Measurements from ENCODE around the gene PRDM7.
"Not testable (repeated sequence)": the region's sequence is repeated elsewhere in the genome, so short reads cannot be mapped to it uniquely, and the experiment has no call there.

Gene PRDM7

GRCh38 chr16:90098936-90099335 is 21.8 kb upstream of the PRDM7 start:
- not testable (repeated sequence) for H3K9me3 ChIP-seq (ENCODE audit: control insufficient read depth in 2 of 2, low read length in 2 of 2); H3K4me3 ChIP-seq (ENCODE audit: low read length in 2 of 2); H3K36me3 ChIP-seq (ENCODE audit: control insufficient read depth in 2 of 2, insufficient read depth in 2 of 2, low read length in 2 of 2); H3K9ac ChIP-seq (ENCODE audit: low read depth in 1 of 2, low read length in 2 of 2); H3K27me3 ChIP-seq (ENCODE audit: control insufficient read depth in 2 of 2, insufficient read depth in 2 of 2, low read length in 2 of 2); H3K27ac ChIP-seq (ENCODE audit: low read depth in 2 of 2, low read length in 2 of 2); H3K4me1 ChIP-seq (ENCODE audit: control insufficient read depth in 2 of 2, insufficient read depth in 2 of 2, low read length in 2 of 2)

GRCh38 chr16:90097010-90097684 is 20.0 kb upstream of the PRDM7 start:
- not testable (repeated sequence) for H3K9me3 ChIP-seq (ENCODE audit: control insufficient read depth in 2 of 2, low read length in 2 of 2); H3K9ac ChIP-seq (ENCODE audit: low read depth in 1 of 2, low read length in 2 of 2); H3K4me1 ChIP-seq (ENCODE audit: control insufficient read depth in 2 of 2, insufficient read depth in 2 of 2, low read length in 2 of 2); H3K27me3 ChIP-seq (ENCODE audit: control insufficient read depth in 2 of 2, insufficient read depth in 2 of 2, low read length in 2 of 2); H3K36me3 ChIP-seq (ENCODE audit: control insufficient read depth in 2 of 2, insufficient read depth in 2 of 2, low read length in 2 of 2); H3K27ac ChIP-seq (ENCODE audit: low read depth in 2 of 2, low read length in 2 of 2); H3K4me3 ChIP-seq (ENCODE audit: low read length in 2 of 2)

GRCh38 chr16:90094791-90095190 is 17.7 kb upstream of the PRDM7 start:
- not testable (repeated sequence) for H3K27me3 ChIP-seq (ENCODE audit: control insufficient read depth in 2 of 2, insufficient read depth in 2 of 2, low read length in 2 of 2); H3K9me3 ChIP-seq (ENCODE audit: control insufficient read depth in 2 of 2, low read length in 2 of 2); H3K9ac ChIP-seq (ENCODE audit: low read depth in 1 of 2, low read length in 2 of 2); H3K27ac ChIP-seq (ENCODE audit: low read depth in 2 of 2, low read length in 2 of 2); H3K36me3 ChIP-seq (ENCODE audit: control insufficient read depth in 2 of 2, insufficient read depth in 2 of 2, low read length in 2 of 2); H3K4me1 ChIP-seq (ENCODE audit: control insufficient read depth in 2 of 2, insufficient read depth in 2 of 2, low read length in 2 of 2); H3K4me3 ChIP-seq (ENCODE audit: low read length in 2 of 2)

- H3K27ac ChIP-seq (ENCODE audit: low read depth in 2 of 2, low read length in 2 of 2); H3K27me3 ChIP-seq (ENCODE audit: control insufficient read depth in 2 of 2, insufficient read depth in 2 of 2, low read length in 2 of 2); H3K4me1 ChIP-seq (ENCODE audit: control insufficient read depth in 2 of 2, insufficient read depth in 2 of 2, low read length in 2 of 2); H3K9me3 ChIP-seq (ENCODE audit: control insufficient read depth in 2 of 2, low read length in 2 of 2); H3K36me3 ChIP-seq (ENCODE audit: control insufficient read depth in 2 of 2, insufficient read depth in 2 of 2, low read length in 2 of 2); H3K9ac ChIP-seq (ENCODE audit: low read depth in 1 of 2, low read length in 2 of 2); H3K4me3 ChIP-seq (ENCODE audit: low read length in 2 of 2): not testable (repeated sequence)
Measured at GRCh38 chr16:90094296-90094695, 17.2 kb upstream of the PRDM7 start.

- not testable (repeated sequence) for H3K9me3 ChIP-seq (ENCODE audit: control insufficient read depth in 2 of 2, low read length in 2 of 2); H3K27me3 ChIP-seq (ENCODE audit: control insufficient read depth in 2 of 2, insufficient read depth in 2 of 2, low read length in 2 of 2); H3K36me3 ChIP-seq (ENCODE audit: control insufficient read depth in 2 of 2, insufficient read depth in 2 of 2, low read length in 2 of 2); H3K4me3 ChIP-seq (ENCODE audit: low read length in 2 of 2); H3K27ac ChIP-seq (ENCODE audit: low read depth in 2 of 2, low read length in 2 of 2); H3K9ac ChIP-seq (ENCODE audit: low read depth in 1 of 2, low read length in 2 of 2); H3K4me1 ChIP-seq (ENCODE audit: control insufficient read depth in 2 of 2, insufficient read depth in 2 of 2, low read length in 2 of 2)
Measured at GRCh38 chr16:90093799-90094198, 16.7 kb upstream of the PRDM7 start.

GRCh38 chr16:90092781-90093180 is 15.7 kb upstream of the PRDM7 start:
- not testable (repeated sequence) for H3K27me3 ChIP-seq (ENCODE audit: control insufficient read depth in 2 of 2, insufficient read depth in 2 of 2, low read length in 2 of 2); H3K9ac ChIP-seq (ENCODE audit: low read depth in 1 of 2, low read length in 2 of 2); H3K4me3 ChIP-seq (ENCODE audit: low read length in 2 of 2); H3K36me3 ChIP-seq (ENCODE audit: control insufficient read depth in 2 of 2, insufficient read depth in 2 of 2, low read length in 2 of 2); H3K27ac ChIP-seq (ENCODE audit: low read depth in 2 of 2, low read length in 2 of 2); H3K4me1 ChIP-seq (ENCODE audit: control insufficient read depth in 2 of 2, insufficient read depth in 2 of 2, low read length in 2 of 2); H3K9me3 ChIP-seq (ENCODE audit: control insufficient read depth in 2 of 2, low read length in 2 of 2)

GRCh38 chr16:90084215-90084950 is 7.3 kb upstream of the PRDM7 start:
- Histone ChIP-seq H3K4me1 (ENCODE audit: control insufficient read depth in 2 of 2, insufficient read depth in 2 of 2, low read length in 2 of 2) (no peaks in the 10 kb centered on the region), H3K4me3 (ENCODE audit: low read length in 2 of 2) (no peak overlapping the region), H3K27ac (ENCODE audit: low read depth in 2 of 2, low read length in 2 of 2) (no peak overlapping the region), H3K27me3 (ENCODE audit: control insufficient read depth in 2 of 2, insufficient read depth in 2 of 2, low read length in 2 of 2) (no peaks in the 10 kb centered on the region), H3K36me3 (ENCODE audit: control insufficient read depth in 2 of 2, insufficient read depth in 2 of 2, low read length in 2 of 2) (no peaks in the 10 kb centered on the region), H3K9me3 (ENCODE audit: control insufficient read depth in 2 of 2, low read length in 2 of 2) (no peaks in the 10 kb centered on the region), H3K9ac (ENCODE audit: low read depth in 1 of 2, low read length in 2 of 2) (no peak overlapping the region)

- Histone ChIP-seq H3K9me3 (ENCODE audit: control insufficient read depth in 2 of 2, low read length in 2 of 2) (no peaks in the 10 kb centered on the region), H3K36me3 (ENCODE audit: control insufficient read depth in 2 of 2, insufficient read depth in 2 of 2, low read length in 2 of 2) (no peaks in the 10 kb centered on the region), H3K27me3 (ENCODE audit: control insufficient read depth in 2 of 2, insufficient read depth in 2 of 2, low read length in 2 of 2) (no peaks in the 10 kb centered on the region), H3K9ac (ENCODE audit: low read depth in 1 of 2, low read length in 2 of 2) (no peak overlapping the region), H3K4me3 (ENCODE audit: low read length in 2 of 2) (no peak overlapping the region), H3K27ac (ENCODE audit: low read depth in 2 of 2, low read length in 2 of 2) (no peak overlapping the region), H3K4me1 (ENCODE audit: control insufficient read depth in 2 of 2, insufficient read depth in 2 of 2, low read length in 2 of 2) (peaks cover 3 to 5% of the 10 kb centered on the region in 2 donors)
Measured at GRCh38 chr16:90083139-90083538, 6.0 kb upstream of the PRDM7 start.

- Histone ChIP-seq H3K9ac (ENCODE audit: low read depth in 1 of 2, low read length in 2 of 2) (peak overlapping the region in 1 of 2 donors; percentile 84), H3K4me1 (ENCODE audit: control insufficient read depth in 2 of 2, insufficient read depth in 2 of 2, low read length in 2 of 2) (peaks cover 8 to 13% of the 10 kb centered on the region in 2 donors), H3K36me3 (ENCODE audit: control insufficient read depth in 2 of 2, insufficient read depth in 2 of 2, low read length in 2 of 2) (no peaks in the 10 kb centered on the region), H3K27me3 (ENCODE audit: control insufficient read depth in 2 of 2, insufficient read depth in 2 of 2, low read length in 2 of 2) (no peaks in the 10 kb centered on the region), H3K4me3 (ENCODE audit: low read length in 2 of 2) (no peak overlapping the region), H3K27ac (ENCODE audit: low read depth in 2 of 2, low read length in 2 of 2) (no peak overlapping the region), H3K9me3 (ENCODE audit: control insufficient read depth in 2 of 2, low read length in 2 of 2) (no peaks in the 10 kb centered on the region)
Measured at GRCh38 chr16:90081606-90081970, 4.5 kb upstream of the PRDM7 start.

- Histone ChIP-seq H3K4me1 (ENCODE audit: control insufficient read depth in 2 of 2, insufficient read depth in 2 of 2, low read length in 2 of 2) (peaks cover 8 to 13% of the 10 kb centered on the region in 2 donors), H3K36me3 (ENCODE audit: control insufficient read depth in 2 of 2, insufficient read depth in 2 of 2, low read length in 2 of 2) (no peaks in the 10 kb centered on the region), H3K27me3 (ENCODE audit: control insufficient read depth in 2 of 2, insufficient read depth in 2 of 2, low read length in 2 of 2) (no peaks in the 10 kb centered on the region), H3K27ac (ENCODE audit: low read depth in 2 of 2, low read length in 2 of 2) (peak overlapping the region; percentile 65 to 79), H3K9ac (ENCODE audit: low read depth in 1 of 2, low read length in 2 of 2) (peak overlapping the region in 1 of 2 donors; percentile 49), H3K9me3 (ENCODE audit: control insufficient read depth in 2 of 2, low read length in 2 of 2) (no peaks in the 10 kb centered on the region), H3K4me3 (ENCODE audit: low read length in 2 of 2) (peak overlapping the region; percentile 58 to 70)
Measured at GRCh38 chr16:90078579-90078895, 1.4 kb upstream of the PRDM7 start.
